ENCODE measurements around the gene SENP2.
"Not testable (repeated sequence)": the region's sequence is repeated elsewhere in the genome, so short reads cannot be mapped to it uniquely, and the experiment has no call there.

Gene SENP2

DNA sequence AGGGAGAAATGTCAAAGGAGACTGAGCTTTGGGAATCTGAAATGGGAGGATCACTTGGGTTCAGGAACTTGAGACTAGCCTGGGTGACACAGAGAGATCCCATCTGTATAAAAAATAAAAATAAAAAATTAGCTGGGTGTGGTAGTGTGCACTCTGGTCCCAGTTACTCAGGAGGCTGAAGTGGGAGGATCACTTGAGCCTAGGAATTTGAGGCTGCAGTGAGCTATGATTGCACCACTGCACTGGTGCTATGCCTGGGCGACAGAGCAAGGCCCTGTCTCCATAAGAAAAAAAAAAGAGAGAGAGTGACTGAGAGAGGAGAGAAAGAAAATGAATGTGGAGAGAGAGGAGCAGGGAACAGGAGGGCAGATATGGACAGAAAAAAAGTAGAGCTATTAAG lies 72.8 kb downstream of the SENP2 start:
- TF ChIP-seq CTCF (conservative IDR thresholded peaks at IDR 0.05; ENCODE audit: low read depth, low read length), result no peak
- no peak overlapping the region for H3K27ac ChIP-seq
- H3K36me3 ChIP-seq (ENCODE audit: insufficient read depth), result no peaks in the 10 kb centered on the region
- no peaks in the 10 kb centered on the region for H4K20me1 ChIP-seq (ENCODE audit: insufficient read depth)
- no peaks in the 10 kb centered on the region for H3K27me3 ChIP-seq (ENCODE audit: insufficient read depth, low read depth)
- peaks cover 11% of the 10 kb centered on the region for H3K4me1 ChIP-seq (ENCODE audit: low read depth, poor library complexity, severe bottlenecking)
- no peak overlapping the region for H3K4me3 ChIP-seq (IDR thresholded peaks at IDR 0.05; ENCODE audit: insufficient read depth, low read depth, low read length)
- no peak overlapping the region for H3K9ac ChIP-seq
- no peak overlapping the region for H3K4me2 ChIP-seq
- no peak overlapping the region for H2AFZ ChIP-seq (ENCODE audit: low read depth)
- H3K79me2 ChIP-seq (ENCODE audit: insufficient read depth, low read depth), result no peaks in the 10 kb centered on the region

GRCh38 chr3:185659942-185660921 lies 74.1 kb downstream of the SENP2 start:
- Histone ChIP-seq H3K4me3 (IDR thresholded peaks at IDR 0.05; ENCODE audit: insufficient read depth, low read depth, low read length) (peak overlapping the region; percentile 46), H3K79me2 (ENCODE audit: insufficient read depth, low read depth) (no peaks in the 10 kb centered on the region), H3K4me2 (peak overlapping the region; percentile 30), H3K27ac (no peak overlapping the region), H3K36me3 (ENCODE audit: insufficient read depth) (no peaks in the 10 kb centered on the region), H2AFZ (ENCODE audit: low read depth) (peak overlapping the region; percentile 47; the same call in 1 of the 2 replicates), H4K20me1 (ENCODE audit: insufficient read depth) (no peaks in the 10 kb centered on the region), H3K4me1 (ENCODE audit: low read depth, poor library complexity, severe bottlenecking) (peaks cover 11% of the 10 kb centered on the region), H3K9ac (no peak overlapping the region; the same call in 1 of the 2 replicates), H3K27me3 (ENCODE audit: insufficient read depth, low read depth) (no peaks in the 10 kb centered on the region)
- peak; percentile 99 for TF ChIP-seq CTCF (conservative IDR thresholded peaks at IDR 0.05; ENCODE audit: low read depth, low read length)

- not testable (repeated sequence) for H3K4me3 ChIP-seq (IDR thresholded peaks at IDR 0.05; ENCODE audit: insufficient read depth, low read depth, low read length); H3K27ac ChIP-seq; H3K27me3 ChIP-seq (ENCODE audit: insufficient read depth, low read depth); H3K4me2 ChIP-seq; H3K36me3 ChIP-seq (ENCODE audit: insufficient read depth); H3K9ac ChIP-seq; H4K20me1 ChIP-seq (ENCODE audit: insufficient read depth); H2AFZ ChIP-seq (ENCODE audit: low read depth); H3K79me2 ChIP-seq (ENCODE audit: insufficient read depth, low read depth)
- peaks cover 11% of the 10 kb centered on the region for H3K4me1 ChIP-seq (ENCODE audit: low read depth, poor library complexity, severe bottlenecking)
Measured at GRCh38 chr3:185661296-185661695, 75.2 kb downstream of the SENP2 start.

DNA sequence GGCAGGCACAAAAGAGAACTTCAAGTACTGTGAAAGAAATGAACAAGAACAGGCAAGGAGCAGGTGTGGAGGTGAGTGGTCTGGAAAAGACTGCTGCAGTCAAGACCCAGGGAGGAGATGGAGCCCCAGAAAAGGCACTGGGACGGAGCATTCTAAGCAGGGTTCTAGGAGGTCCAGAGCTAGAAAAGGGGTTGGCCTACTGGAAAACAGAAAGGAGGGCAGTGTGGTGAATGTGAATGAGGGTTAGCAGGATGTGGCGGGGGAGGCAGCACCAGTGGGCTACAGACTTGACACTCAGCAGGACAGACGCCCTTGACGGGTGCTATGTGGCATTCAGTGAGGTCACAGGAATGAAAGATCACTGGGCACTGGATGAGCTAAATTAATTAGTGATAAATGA lies 75.7 kb downstream of the SENP2 start:
- no peak overlapping the region for H3K27ac ChIP-seq
- H3K4me2 ChIP-seq, result no peak overlapping the region
- H4K20me1 ChIP-seq (ENCODE audit: insufficient read depth), result no peaks in the 10 kb centered on the region
- H3K79me2 ChIP-seq (ENCODE audit: insufficient read depth, low read depth), result no peaks in the 10 kb centered on the region
- no peak for TF ChIP-seq CTCF (conservative IDR thresholded peaks at IDR 0.05; ENCODE audit: low read depth, low read length)
- no peaks in the 10 kb centered on the region for H3K27me3 ChIP-seq (ENCODE audit: insufficient read depth, low read depth)
- H3K4me3 ChIP-seq (IDR thresholded peaks at IDR 0.05; ENCODE audit: insufficient read depth, low read depth, low read length), result no peak overlapping the region
- no peak overlapping the region for H3K9ac ChIP-seq
- no peak overlapping the region for H2AFZ ChIP-seq (ENCODE audit: low read depth)
- no peaks in the 10 kb centered on the region for H3K36me3 ChIP-seq (ENCODE audit: insufficient read depth)
- H3K4me1 ChIP-seq (ENCODE audit: low read depth, poor library complexity, severe bottlenecking), result peaks cover 11% of the 10 kb centered on the region

DNA sequence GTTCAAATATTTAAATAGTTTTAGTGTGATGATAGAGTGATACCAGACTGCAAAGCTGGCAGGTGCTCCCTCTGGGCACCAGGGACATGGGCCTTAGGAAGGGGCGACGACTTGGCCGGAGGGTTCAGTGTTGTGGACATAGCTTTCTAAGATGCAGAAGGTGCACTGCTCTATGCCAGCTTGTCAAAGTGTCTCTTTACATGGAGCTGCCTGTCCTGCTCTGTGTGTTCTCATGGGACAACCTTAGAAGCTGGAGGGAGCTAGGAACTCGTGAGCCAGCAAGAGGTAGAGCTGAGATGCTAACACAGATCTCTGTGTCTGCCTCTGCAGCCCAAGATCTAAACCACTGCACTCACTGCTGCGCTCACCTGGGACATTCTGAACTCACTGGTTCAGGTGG lies 77.8 kb downstream of the SENP2 start:
- Histone ChIP-seq H3K4me2 (no peak overlapping the region), H3K36me3 (ENCODE audit: insufficient read depth) (no peaks in the 10 kb centered on the region), H2AFZ (ENCODE audit: low read depth) (no peak overlapping the region), H3K4me3 (IDR thresholded peaks at IDR 0.05; ENCODE audit: insufficient read depth, low read depth, low read length) (no peak overlapping the region), H3K9ac (no peak overlapping the region), H3K79me2 (ENCODE audit: insufficient read depth, low read depth) (no peaks in the 10 kb centered on the region), H4K20me1 (ENCODE audit: insufficient read depth) (no peaks in the 10 kb centered on the region), H3K27me3 (ENCODE audit: insufficient read depth, low read depth) (no peaks in the 10 kb centered on the region), H3K4me1 (ENCODE audit: low read depth, poor library complexity, severe bottlenecking) (peaks cover 11% of the 10 kb centered on the region), H3K27ac (no peak overlapping the region)
- TF ChIP-seq CTCF (conservative IDR thresholded peaks at IDR 0.05; ENCODE audit: low read depth, low read length), result no peak

Measured in KMS-11 (cell line).